Central memory CD8-positive, alpha-beta T cell (primary cell): ENCODE data around the gene TSSK2.

Experiments
- ATAC-seq: fragments of 150-1000 bp; cut with Tn5 transposase; replicated peaks from 2 replicates; pipeline ENCODE4 v1.10.0; 2022; ENCODE audit warnings: mild to moderate bottlenecking, moderate FRiP score, moderate number of reproducible peaks; ENCODE audit not compliant: poor library complexity, severe bottlenecking; ENCODE audit errors: extremely low read depth
- DNase-seq, 2 donors: peaks; one replicate each; pipeline ENCODE4 v3.0.0; 2021; ENCODE audit warnings: low spot score in 2 of 2
- H3K27ac Mint-ChIP-seq: one replicate; pipeline ENCODE4 v1.8.0; 2022; ENCODE audit warnings: low read depth, mild to moderate bottlenecking, moderate library complexity, mixed read lengths
- H3K27me3 Mint-ChIP-seq: one replicate; pipeline ENCODE4 v1.8.0; 2022; ENCODE audit warnings: mixed read lengths
- H3K36me3 Mint-ChIP-seq: one replicate; pipeline ENCODE4 v1.8.0; 2022; ENCODE audit warnings: mild to moderate bottlenecking, moderate library complexity, mixed read lengths; ENCODE audit not compliant: insufficient read depth
- H3K4me1 Mint-ChIP-seq: one replicate; pipeline ENCODE4 v1.8.0; 2022; ENCODE audit warnings: mixed read lengths
- H3K4me3 Mint-ChIP-seq: one replicate; pipeline ENCODE4 v1.8.0; 2022; ENCODE audit warnings: mild to moderate bottlenecking, moderate library complexity, mixed read lengths
- H3K9me3 Mint-ChIP-seq: one replicate; pipeline ENCODE4 v1.8.0; 2022; ENCODE audit warnings: mixed read lengths

TSSK2 gene

GRCh38 chr22:19110064-19110458 lies 21.0 kb upstream of the TSSK2 start:
- no peaks in the 10 kb centered on the region for H3K9me3 Mint-ChIP-seq
- peaks cover 17% of the 10 kb centered on the region for H3K36me3 Mint-ChIP-seq
- no peak for DNase-seq
- H3K27me3 Mint-ChIP-seq: no peaks in the 10 kb centered on the region
- peak overlapping the region; percentile 64 for H3K4me3 Mint-ChIP-seq
- peak overlapping the region; percentile 82 for H3K27ac Mint-ChIP-seq
- peaks cover 70% of the 10 kb centered on the region for H3K4me1 Mint-ChIP-seq
- no peak for ATAC-seq

GRCh38 chr22:19110646-19111045 lies 20.5 kb upstream of the TSSK2 start:
- DNase-seq (no peak), ATAC-seq (no peak)
- H3K27ac Mint-ChIP-seq: peak overlapping the region; percentile 82
- H3K9me3 Mint-ChIP-seq: no peaks in the 10 kb centered on the region
- H3K27me3 Mint-ChIP-seq: no peaks in the 10 kb centered on the region
- peaks cover 76% of the 10 kb centered on the region for H3K4me1 Mint-ChIP-seq
- no peak overlapping the region for H3K4me3 Mint-ChIP-seq
- peaks cover 21% of the 10 kb centered on the region for H3K36me3 Mint-ChIP-seq

- Mint-ChIP-seq H3K27me3 (no peaks in the 10 kb centered on the region), H3K9me3 (no peaks in the 10 kb centered on the region), H3K27ac (no peak overlapping the region), H3K4me3 (peak overlapping the region; percentile 12), H3K36me3 (peaks cover 20% of the 10 kb centered on the region), H3K4me1 (peaks cover 77% of the 10 kb centered on the region)
- DNase-seq: no peak
- ATAC-seq: no peak
These were observed 20.0 kb upstream of the TSSK2 start for GRCh38 chr22:19111140-19111539.

GRCh38 chr22:19111584-19111983 lies 19.5 kb upstream of the TSSK2 start:
- H3K36me3 Mint-ChIP-seq: peaks cover 20% of the 10 kb centered on the region
- H3K4me1 Mint-ChIP-seq: peaks cover 77% of the 10 kb centered on the region
- no peak overlapping the region for H3K27ac Mint-ChIP-seq
- no peaks in the 10 kb centered on the region for H3K27me3 Mint-ChIP-seq
- peak overlapping the region; percentile 12 for H3K4me3 Mint-ChIP-seq
- DNase-seq (no peak), ATAC-seq (no peak)
- no peaks in the 10 kb centered on the region for H3K9me3 Mint-ChIP-seq

GRCh38 chr22:19113429-19113828 lies 17.7 kb upstream of the TSSK2 start:
- Mint-ChIP-seq H3K27me3 (no peaks in the 10 kb centered on the region), H3K4me3 (no peak overlapping the region), H3K36me3 (peaks cover 22% of the 10 kb centered on the region), H3K9me3 (no peaks in the 10 kb centered on the region), H3K4me1 (peaks cover 70% of the 10 kb centered on the region), H3K27ac (no peak overlapping the region)
- DNase-seq: no peak
- no peak for ATAC-seq

- Mint-ChIP-seq H3K36me3 (peaks cover 16% of the 10 kb centered on the region), H3K4me1 (peaks cover 66% of the 10 kb centered on the region), H3K27ac (peak overlapping the region; percentile 78), H3K9me3 (no peaks in the 10 kb centered on the region), H3K27me3 (no peaks in the 10 kb centered on the region), H3K4me3 (no peak overlapping the region)
- DNase-seq (no peak), ATAC-seq (no peak)
These were observed 16.0 kb upstream of the TSSK2 start for GRCh38 chr22:19114984-19115552.

GRCh38 chr22:19115628-19116027 lies 15.5 kb upstream of the TSSK2 start:
- Mint-ChIP-seq H3K36me3 (peaks cover 16% of the 10 kb centered on the region), H3K9me3 (no peaks in the 10 kb centered on the region), H3K4me3 (no peak overlapping the region), H3K4me1 (peaks cover 68% of the 10 kb centered on the region), H3K27ac (peak overlapping the region; percentile 78), H3K27me3 (no peaks in the 10 kb centered on the region)
- ATAC-seq (no peak), DNase-seq (no peak)

GRCh38 chr22:19117111-19117512 lies 14.0 kb upstream of the TSSK2 start:
- Mint-ChIP-seq H3K27ac (no peak overlapping the region), H3K4me1 (peaks cover 67% of the 10 kb centered on the region), H3K4me3 (no peak overlapping the region), H3K36me3 (peaks cover 18% of the 10 kb centered on the region), H3K27me3 (no peaks in the 10 kb centered on the region), H3K9me3 (no peaks in the 10 kb centered on the region)
- ATAC-seq: no peak
- no peak for DNase-seq

GRCh38 chr22:19118329-19118880 lies 12.7 kb upstream of the TSSK2 start:
- DNase-seq (no peak), ATAC-seq (no peak)
- H3K36me3 Mint-ChIP-seq: peaks cover 15% of the 10 kb centered on the region
- peaks cover 69% of the 10 kb centered on the region for H3K4me1 Mint-ChIP-seq
- H3K27me3 Mint-ChIP-seq: no peaks in the 10 kb centered on the region
- peak overlapping the region; percentile 38 for H3K4me3 Mint-ChIP-seq
- H3K27ac Mint-ChIP-seq: no peak overlapping the region
- H3K9me3 Mint-ChIP-seq: no peaks in the 10 kb centered on the region

- no peak for ATAC-seq
- Mint-ChIP-seq H3K9me3 (no peaks in the 10 kb centered on the region), H3K27me3 (no peaks in the 10 kb centered on the region), H3K36me3 (peaks cover 15% of the 10 kb centered on the region), H3K4me1 (peaks cover 63% of the 10 kb centered on the region), H3K27ac (peak overlapping the region; percentile 59), H3K4me3 (peak overlapping the region; percentile 85)
- no peak for DNase-seq
These were observed 11.2 kb upstream of the TSSK2 start for GRCh38 chr22:19119949-19120348.

GRCh38 chr22:19120829-19121630 lies 10.1 kb upstream of the TSSK2 start:
- Mint-ChIP-seq H3K27ac (peak overlapping the region; percentile 59), H3K36me3 (peaks cover 9% of the 10 kb centered on the region), H3K4me3 (peak overlapping the region; percentile 85), H3K9me3 (no peaks in the 10 kb centered on the region), H3K4me1 (peaks cover 52% of the 10 kb centered on the region), H3K27me3 (no peaks in the 10 kb centered on the region)
- DNase-seq (no peak), ATAC-seq (no peak)

- peaks cover 9% of the 10 kb centered on the region for H3K36me3 Mint-ChIP-seq
These were observed 9.4 kb upstream of the TSSK2 start for GRCh38 chr22:19121631-19122142.

More at GRCh38 chr22:19121631-19122142, 9.4 kb upstream of the TSSK2 start:
- Mint-ChIP-seq H3K9me3 (no peaks in the 10 kb centered on the region), H3K4me1 (peaks cover 45% of the 10 kb centered on the region), H3K27ac (peak overlapping the region; percentile 59), H3K27me3 (no peaks in the 10 kb centered on the region), H3K4me3 (peak overlapping the region; percentile 85)
- DNase-seq (no peak), ATAC-seq (no peak)
